KMS-11 (cell line): Measurements from ENCODE around the gene TENM4.

Experiments
- H2AFZ ChIP-seq: fragments of 200-600 bp; sonication (generic); 2 replicates; pipeline ENCODE4 v1.6.1; 2016; ENCODE audit warnings: antibody characterized with exemption, mixed run types, low read depth
- H3K27ac ChIP-seq: fragments of 200-600 bp; sonication (generic); 2 replicates; pipeline ENCODE4 v1.6.1; 2016; ENCODE audit warnings: mild to moderate bottlenecking, mixed run types
- H3K27me3 ChIP-seq: fragments of 200-600 bp; sonication (generic); 2 replicates; pipeline ENCODE4 v1.6.1; 2017; ENCODE audit warnings: mild to moderate bottlenecking, low read depth, mixed run types, moderate library complexity; ENCODE audit not compliant: insufficient read depth
- H3K36me3 ChIP-seq: fragments of 200-600 bp; sonication (generic); 2 replicates; pipeline ENCODE4 v1.6.1; 2017; ENCODE audit warnings: mild to moderate bottlenecking, mixed run types; ENCODE audit not compliant: insufficient read depth
- H3K4me1 ChIP-seq: fragments of 200-600 bp; sonication (generic); 2 replicates; pipeline ENCODE4 v1.6.1; 2016; ENCODE audit warnings: mild to moderate bottlenecking, low read depth, mixed run types; ENCODE audit not compliant: poor library complexity, severe bottlenecking
- H3K4me2 ChIP-seq: fragments of 200-600 bp; sonication (generic); 2 replicates; pipeline ENCODE4 v1.7.0; 2016; ENCODE audit warnings: mild to moderate bottlenecking, mixed run types
- H3K4me3 ChIP-seq: fragments of 200-600 bp; sonication (generic); IDR thresholded peaks from 2 replicates; pipeline ENCODE4 v1.6.1; 2017; ENCODE audit warnings: low read depth, low read length, mixed read lengths; ENCODE audit not compliant: insufficient read depth
- H3K79me2 ChIP-seq: fragments of 200-600 bp; sonication (generic); 2 replicates; pipeline ENCODE4 v1.6.1; 2016; ENCODE audit warnings: low read depth, mixed run types; ENCODE audit not compliant: insufficient read depth
- H3K9ac ChIP-seq: fragments of 200-600 bp; sonication (generic); 2 replicates; pipeline ENCODE4 v1.6.1; 2016; ENCODE audit warnings: mild to moderate bottlenecking, mixed run types
- H4K20me1 ChIP-seq: fragments of 200-600 bp; sonication (generic); 2 replicates; pipeline ENCODE4 v1.6.1; 2016; ENCODE audit warnings: mild to moderate bottlenecking, mixed run types; ENCODE audit not compliant: insufficient read depth
- TF ChIP-seq, protein P1 (sequence below): fragments of 200-600 bp; sonication (generic); conservative IDR thresholded peaks from 2 replicates; pipeline ENCODE4 v1.6.1; 2017; ENCODE audit warnings: low read depth, mild to moderate bottlenecking, antibody characterized with exemption, low read length, moderate library complexity, mixed read lengths

The TENM4 gene

DNA sequence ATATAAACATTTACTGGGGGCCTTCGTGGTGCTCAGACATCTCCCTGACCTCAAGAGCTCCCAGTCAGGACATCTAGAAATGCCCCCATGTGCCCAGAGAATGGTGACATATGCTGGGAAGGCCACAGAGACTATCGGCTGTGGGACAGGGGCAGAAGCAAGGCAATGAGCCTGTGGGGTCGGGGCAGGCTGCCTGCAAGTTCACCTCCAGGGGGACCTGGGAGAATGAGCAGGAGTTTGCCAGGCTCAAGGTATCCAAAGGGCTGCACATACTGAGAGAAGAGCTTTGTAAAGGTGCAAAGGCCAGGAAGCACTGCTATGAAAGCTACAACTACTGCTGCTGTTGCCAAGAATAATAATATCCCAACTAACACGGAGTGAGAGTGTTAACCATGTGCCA lies 233.9 kb downstream of the TENM4 start:
- Histone ChIP-seq H2AFZ (no peak overlapping the region), H4K20me1 (no peaks in the 10 kb centered on the region), H3K9ac (no peak overlapping the region), H3K79me2 (no peaks in the 10 kb centered on the region), H3K4me3 (no peak overlapping the region), H3K27ac (no peak overlapping the region), H3K27me3 (no peaks in the 10 kb centered on the region), H3K36me3 (no peaks in the 10 kb centered on the region), H3K4me1 (no peaks in the 10 kb centered on the region), H3K4me2 (no peak overlapping the region)
- TF ChIP-seq, protein P1, sequence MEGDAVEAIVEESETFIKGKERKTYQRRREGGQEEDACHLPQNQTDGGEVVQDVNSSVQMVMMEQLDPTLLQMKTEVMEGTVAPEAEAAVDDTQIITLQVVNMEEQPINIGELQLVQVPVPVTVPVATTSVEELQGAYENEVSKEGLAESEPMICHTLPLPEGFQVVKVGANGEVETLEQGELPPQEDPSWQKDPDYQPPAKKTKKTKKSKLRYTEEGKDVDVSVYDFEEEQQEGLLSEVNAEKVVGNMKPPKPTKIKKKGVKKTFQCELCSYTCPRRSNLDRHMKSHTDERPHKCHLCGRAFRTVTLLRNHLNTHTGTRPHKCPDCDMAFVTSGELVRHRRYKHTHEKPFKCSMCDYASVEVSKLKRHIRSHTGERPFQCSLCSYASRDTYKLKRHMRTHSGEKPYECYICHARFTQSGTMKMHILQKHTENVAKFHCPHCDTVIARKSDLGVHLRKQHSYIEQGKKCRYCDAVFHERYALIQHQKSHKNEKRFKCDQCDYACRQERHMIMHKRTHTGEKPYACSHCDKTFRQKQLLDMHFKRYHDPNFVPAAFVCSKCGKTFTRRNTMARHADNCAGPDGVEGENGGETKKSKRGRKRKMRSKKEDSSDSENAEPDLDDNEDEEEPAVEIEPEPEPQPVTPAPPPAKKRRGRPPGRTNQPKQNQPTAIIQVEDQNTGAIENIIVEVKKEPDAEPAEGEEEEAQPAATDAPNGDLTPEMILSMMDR: no peak

DNA sequence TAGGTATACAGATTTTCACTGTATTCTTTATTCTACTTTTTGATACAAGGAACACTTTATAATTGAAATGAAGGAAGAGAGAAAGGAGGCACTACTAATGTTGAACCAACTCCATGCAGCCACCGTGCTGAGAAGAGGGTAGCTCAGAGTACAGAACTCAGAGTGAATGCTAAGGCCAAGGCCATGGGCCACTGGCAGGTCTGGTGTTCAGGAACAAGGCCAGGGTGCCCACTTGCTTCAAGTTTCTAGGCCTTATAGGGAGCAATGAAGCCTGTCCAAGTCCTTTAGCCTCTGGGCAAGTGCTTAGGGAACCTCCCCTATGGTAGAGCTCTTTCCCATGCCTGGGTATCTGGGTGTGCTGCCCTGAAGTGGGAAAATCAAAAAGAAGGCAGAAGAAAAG lies 235.0 kb downstream of the TENM4 start:
- Histone ChIP-seq H4K20me1 (no peaks in the 10 kb centered on the region), H3K4me3 (no peak overlapping the region), H3K4me1 (no peaks in the 10 kb centered on the region), H3K4me2 (no peak overlapping the region), H3K27me3 (no peaks in the 10 kb centered on the region), H3K79me2 (no peaks in the 10 kb centered on the region), H3K27ac (no peak overlapping the region), H3K36me3 (no peaks in the 10 kb centered on the region), H3K9ac (no peak overlapping the region), H2AFZ (no peak overlapping the region)
- TF ChIP-seq, protein P1: no peak

DNA sequence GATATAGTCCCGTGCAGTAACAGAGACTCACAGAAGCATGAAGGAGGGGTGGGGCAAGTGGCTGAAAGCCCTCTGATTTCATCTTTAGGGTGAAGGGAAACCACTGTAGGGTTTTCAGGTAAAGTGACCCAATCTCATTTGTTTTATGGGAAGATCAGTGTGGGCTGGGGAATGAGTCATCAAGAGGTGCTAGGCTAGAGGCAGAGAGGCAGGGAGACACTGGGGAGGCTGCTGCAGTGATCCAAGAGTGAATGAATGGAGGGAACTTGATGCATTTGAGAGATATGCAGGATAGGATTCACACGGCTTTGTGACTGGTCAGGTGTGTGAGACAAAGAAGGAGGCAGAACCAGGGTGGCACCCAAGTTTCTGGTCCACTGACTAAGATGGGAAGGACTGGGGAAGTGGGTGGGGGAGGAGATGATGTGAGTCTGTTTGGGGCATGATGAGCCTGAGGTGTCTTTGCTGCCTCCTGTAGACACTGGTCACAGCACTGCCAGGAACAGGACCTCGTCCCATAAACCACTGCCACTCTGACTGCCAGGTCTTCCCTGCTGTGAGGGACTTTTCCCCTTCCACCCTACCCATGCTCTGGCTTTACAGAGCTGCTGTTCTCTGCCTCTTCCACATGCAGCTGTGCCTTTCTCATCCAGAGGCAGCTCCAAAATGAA lies 239.0 kb downstream of the TENM4 start:
- Histone ChIP-seq H2AFZ (no peak overlapping the region), H3K27ac (no peak overlapping the region), H3K79me2 (no peaks in the 10 kb centered on the region), H3K4me2 (no peak overlapping the region), H3K36me3 (no peaks in the 10 kb centered on the region), H3K9ac (no peak overlapping the region), H4K20me1 (no peaks in the 10 kb centered on the region), H3K4me1 (no peaks in the 10 kb centered on the region), H3K4me3 (no peak overlapping the region), H3K27me3 (no peaks in the 10 kb centered on the region)
- TF ChIP-seq, protein P1: no peak

DNA sequence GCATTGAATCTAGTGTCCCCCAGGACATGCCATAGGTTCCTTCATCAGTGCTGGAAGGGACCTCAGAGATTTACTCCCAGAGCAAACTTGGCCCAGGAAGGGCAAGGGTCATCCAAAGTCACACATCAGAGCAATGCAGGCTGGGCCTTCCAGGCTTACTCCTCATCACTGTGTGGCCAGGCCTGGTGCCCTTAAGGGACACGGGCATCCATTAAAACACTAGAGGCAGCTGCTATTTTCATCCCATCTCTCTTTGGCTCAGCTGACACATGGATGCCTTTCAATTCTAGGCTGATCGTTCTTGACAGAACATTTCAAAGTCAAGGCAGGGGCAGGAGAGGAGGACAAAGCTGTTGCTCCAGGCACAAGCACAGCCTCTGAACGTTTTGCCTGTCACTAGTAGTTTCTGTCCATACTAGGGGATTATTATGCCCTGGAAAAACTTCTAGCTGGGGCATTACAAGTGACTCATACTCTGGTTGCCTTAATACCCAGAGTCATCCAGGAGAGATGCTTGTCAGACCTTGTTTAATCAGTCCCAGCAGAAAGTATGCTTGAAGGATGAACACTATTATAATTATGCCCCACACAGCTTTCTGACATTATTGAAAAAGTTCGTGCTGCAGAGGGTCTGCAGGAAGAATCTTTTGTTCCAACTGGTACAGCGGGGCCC lies 240.3 kb downstream of the TENM4 start:
- H3K79me2 ChIP-seq: no peaks in the 10 kb centered on the region
- no peaks in the 10 kb centered on the region for H3K36me3 ChIP-seq
- no peak overlapping the region for H3K27ac ChIP-seq
- no peaks in the 10 kb centered on the region for H3K27me3 ChIP-seq
- no peak overlapping the region for H3K4me3 ChIP-seq
- no peaks in the 10 kb centered on the region for H4K20me1 ChIP-seq
- H3K4me1 ChIP-seq: no peaks in the 10 kb centered on the region
- H3K4me2 ChIP-seq: no peak overlapping the region
- TF ChIP-seq, protein P1: no peak
- H2AFZ ChIP-seq: no peak overlapping the region
- no peak overlapping the region for H3K9ac ChIP-seq
